GM03348 (cell line): ENCODE measurements around the gene CRIP2.
A peak's percentile ranks its signal among the peaks of the same experiment; 100 is the strongest.

ENCODE experiments used
- DNase-seq: peaks from one replicate; pipeline ENCODE4 v3.0.0; 2012; ENCODE audit warnings: low spot score

Gene CRIP2

DNA sequence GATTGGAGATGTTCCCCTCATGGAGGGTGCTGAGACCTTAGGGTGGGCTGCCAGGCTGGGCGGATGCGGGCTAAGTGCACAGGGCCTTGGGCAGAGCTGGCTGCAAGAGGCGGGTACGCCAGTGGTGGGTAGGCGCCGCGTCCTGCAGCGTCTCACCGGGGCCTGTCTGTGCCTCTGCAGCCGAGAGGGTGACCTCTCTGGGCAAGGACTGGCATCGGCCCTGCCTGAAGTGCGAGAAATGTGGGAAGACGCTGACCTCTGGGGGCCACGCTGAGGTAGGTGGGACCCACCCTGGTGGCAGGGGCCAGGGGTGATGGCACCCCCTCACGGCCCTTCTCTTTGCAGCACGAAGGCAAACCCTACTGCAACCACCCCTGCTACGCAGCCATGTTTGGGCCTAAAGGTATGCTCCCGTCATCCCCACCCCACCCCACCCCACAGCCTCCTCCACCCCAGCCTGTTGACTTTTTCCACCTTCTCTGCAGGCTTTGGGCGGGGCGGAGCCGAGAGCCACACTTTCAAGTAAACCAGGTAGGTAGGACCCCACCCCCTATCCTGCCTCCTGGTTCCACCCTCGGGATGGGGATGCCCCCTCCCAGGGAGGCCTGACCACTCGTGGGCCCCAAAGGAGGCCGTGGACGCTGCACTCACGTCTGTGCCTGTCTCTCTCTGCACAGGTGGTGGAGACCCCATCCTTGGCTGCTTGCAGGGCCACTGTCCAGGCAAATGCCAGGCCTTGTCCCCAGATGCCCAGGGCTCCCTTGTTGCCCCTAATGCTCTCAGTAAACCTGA is 13.6 kb downstream of the CRIP2 start:
- DNase-seq, result no peak

- DNase-seq, result no peak
Measured at GRCh38 chr14:105488781-105489541, 14.3 kb downstream of the CRIP2 start.

DNA sequence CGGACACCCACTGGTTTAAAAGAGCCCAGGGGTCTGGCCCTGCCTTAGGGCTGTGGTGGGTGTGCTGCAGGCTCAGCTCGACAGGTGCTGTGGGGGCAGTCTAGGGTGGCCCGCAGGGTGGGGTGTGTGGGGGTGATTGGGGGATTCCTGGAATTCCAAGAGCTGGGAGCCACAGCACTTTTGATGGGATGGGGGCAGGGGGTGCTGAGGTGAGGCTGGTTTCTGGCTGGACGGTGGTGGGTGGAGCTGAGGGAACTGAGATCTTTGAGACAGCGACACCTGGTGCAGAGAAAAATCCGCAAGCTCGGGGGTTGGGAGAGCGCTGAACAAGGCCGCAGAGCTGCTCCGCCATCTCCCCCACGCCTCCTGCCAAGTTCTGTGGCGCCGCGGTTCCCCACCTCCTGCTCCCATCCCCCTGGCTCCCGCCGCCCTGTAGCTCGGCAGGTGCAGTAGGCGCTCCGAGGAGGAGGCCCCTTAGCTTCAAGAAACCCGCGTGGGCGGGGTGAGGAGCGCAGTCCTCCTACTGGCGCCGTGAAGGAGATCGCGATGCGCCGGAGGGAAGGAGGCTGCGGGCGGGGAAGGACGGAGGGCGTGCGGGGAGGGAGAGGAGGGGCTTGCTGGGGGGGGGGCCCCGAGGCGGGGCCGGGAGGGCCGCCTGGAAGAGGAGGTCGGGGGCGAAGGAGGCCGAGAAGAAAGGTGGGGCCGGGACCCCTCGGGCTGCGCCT is 15.1 kb downstream of the CRIP2 start:
- DNase-seq, result peak; percentile 71

DNA sequence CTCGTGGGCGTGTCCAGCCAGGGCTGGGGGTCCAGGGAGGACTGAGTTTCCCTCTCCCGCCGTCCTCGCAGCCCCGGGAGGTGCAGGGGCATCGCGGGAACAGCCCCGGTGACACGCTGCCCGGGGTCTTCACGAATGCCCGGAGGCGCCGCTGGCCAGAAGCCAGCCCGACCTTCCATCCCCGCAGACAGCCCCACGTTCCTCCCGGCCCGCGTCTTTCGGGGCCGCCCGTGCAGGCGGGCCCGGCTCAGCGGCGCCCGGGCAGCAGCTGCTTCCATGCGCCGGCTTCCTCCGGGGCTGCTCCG is 15.6 kb downstream of the CRIP2 start:
- DNase-seq, result no peak

GRCh38 chr14:105490572-105491365 is 16.1 kb downstream of the CRIP2 start, which contains the start of gene TEDC1:
TSS of gene TEDC1 (plus strand) at chr14:105491246. CDS start at chr14:105491376, 130 bp downstream.
- DNase-seq, result peak; percentile 100

- DNase-seq, result peak; percentile 86
Measured at GRCh38 chr14:105491366-105491973, 16.8 kb downstream of the CRIP2 start.

DNA sequence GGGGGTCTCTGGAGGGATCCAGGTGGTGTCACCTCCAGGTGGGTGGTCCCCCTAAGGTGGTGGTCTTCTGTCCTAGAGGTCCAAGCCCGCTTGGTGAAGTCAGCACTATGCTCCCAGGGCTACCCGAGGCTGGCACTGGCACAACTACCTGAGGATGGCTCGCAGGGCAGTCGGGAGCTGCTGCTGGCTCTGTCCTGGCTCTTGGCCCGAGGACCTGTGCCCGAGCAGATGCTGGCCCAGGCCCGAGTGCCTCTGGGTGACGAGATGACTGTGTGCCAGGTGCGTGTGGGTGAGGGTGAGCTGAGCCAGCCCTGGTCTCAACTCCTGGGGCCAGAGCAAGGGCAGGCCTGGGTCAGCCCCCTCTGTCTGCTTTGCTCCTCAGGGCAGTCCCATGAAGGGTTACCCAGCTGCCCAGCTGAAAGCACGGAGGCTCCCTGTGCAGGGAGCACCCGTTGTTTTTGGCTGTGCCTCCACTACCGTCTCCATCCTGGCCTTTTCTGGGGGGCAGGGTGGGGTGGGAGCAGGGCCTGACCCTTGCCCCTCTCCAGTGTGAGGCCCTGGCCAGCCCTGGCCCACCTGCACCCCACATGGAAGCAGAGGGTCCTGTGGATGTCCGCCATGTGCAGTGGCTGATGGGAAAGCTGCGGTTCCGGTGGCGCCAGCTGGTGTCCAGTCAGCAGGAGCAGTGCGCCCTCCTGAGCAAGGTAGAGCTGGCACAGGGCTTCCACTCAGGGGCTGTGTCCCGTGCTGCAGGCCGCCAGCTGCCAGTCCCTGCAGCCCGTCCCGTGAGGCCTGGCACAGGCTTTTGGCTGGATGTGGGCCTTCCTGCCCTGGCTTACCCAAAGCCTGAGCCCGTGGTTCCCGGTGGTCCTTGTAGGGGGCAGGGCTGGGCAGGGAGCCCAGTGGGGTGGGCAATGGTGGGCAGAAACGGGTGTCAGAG is 17.7 kb downstream of the CRIP2 start:
- no peak for DNase-seq

DNA sequence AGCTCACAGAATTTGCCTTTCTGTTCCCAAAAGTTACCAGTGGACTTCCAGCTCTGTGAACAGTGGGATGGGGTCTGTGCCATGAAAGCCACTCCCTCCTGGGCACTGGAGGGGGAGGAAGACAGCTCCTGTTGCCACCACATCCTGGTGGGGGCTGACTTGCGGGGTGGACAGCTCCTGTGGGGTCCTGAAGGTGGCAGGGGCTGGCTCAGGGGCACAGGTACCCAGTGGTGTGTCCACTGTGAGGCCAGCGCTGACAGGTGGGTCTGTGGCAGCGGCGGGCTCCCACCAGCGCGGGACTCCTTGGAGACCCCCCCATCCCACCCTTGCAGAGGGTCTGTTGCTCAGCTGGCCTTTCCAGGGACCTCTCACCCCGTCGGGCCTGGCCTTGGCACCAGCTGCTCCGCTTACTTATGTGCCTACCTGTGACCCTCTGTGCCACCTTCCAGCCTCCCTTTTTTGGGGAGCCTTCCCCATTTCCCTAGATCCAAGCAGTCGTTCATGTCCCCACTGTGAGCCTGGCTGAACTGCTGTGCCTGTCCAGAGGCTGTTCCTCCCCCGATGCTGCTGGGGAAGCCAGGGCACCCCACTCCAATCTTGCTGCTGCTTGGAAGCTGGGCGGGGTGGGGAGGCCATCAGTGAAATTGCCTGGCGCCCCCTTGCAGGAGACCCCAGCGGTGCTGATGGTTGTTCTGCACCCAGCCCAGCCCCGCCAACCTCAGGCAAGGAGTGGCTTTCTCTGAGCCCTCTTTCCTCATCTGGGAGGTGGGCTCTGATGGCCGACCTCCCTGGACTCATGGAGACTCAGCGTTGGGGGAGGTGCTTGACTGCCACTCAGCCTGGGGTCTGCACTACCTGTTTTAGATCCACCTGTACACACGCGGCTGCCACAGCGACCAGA is 18.6 kb downstream of the CRIP2 start:
- no peak for DNase-seq

DNA sequence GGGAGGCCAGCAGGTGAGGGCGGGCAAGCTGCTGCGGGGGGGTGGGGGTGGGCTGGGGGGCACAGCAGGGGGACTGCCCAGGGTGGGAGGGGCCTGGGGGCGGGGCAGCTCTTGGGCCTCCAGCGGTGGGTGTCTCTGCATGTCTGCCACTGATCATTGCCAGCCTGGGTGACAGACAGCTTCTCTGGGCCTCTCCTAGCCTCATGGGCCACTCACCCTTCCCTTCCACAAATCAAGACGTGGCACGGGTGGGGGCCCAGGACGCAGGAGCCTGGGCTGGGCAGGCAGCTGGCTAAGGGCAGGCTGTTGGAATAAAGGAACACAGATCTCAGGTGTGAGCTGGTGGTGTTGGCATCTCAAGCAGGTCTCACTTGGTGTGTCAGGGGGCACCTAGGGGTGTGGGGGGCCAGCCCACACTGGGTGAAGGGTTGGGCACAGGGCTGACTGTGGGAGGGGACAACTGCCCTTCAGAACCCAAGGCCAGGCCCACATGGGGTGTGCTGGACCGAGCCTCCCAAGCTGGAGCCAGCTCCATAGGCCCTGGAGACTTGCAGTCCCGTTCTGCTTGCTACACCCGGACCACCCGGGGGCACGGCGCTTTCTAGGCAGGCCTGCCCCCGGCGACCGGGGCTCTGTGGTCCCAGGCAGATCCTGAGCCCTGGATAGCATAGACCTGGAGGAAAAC is 19.4 kb downstream of the CRIP2 start:
- DNase-seq, result no peak

DNA sequence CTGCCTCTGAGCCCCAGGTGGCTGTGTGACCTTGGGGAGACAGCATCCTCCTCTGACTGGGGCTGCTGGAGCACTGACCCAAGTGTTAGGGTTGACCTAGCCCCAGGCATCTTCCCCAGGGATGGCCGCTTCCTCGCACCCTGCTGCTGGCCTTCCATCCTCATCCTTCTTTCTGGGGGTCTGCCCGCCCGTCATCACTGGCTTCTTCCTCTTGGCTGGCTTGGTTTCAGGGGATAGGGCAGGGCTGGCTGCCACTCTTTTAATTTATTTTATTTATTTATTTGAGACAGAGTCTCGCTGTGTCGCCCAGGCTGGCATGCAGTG is 19.9 kb downstream of the CRIP2 start:
- DNase-seq, result no peak

DNA sequence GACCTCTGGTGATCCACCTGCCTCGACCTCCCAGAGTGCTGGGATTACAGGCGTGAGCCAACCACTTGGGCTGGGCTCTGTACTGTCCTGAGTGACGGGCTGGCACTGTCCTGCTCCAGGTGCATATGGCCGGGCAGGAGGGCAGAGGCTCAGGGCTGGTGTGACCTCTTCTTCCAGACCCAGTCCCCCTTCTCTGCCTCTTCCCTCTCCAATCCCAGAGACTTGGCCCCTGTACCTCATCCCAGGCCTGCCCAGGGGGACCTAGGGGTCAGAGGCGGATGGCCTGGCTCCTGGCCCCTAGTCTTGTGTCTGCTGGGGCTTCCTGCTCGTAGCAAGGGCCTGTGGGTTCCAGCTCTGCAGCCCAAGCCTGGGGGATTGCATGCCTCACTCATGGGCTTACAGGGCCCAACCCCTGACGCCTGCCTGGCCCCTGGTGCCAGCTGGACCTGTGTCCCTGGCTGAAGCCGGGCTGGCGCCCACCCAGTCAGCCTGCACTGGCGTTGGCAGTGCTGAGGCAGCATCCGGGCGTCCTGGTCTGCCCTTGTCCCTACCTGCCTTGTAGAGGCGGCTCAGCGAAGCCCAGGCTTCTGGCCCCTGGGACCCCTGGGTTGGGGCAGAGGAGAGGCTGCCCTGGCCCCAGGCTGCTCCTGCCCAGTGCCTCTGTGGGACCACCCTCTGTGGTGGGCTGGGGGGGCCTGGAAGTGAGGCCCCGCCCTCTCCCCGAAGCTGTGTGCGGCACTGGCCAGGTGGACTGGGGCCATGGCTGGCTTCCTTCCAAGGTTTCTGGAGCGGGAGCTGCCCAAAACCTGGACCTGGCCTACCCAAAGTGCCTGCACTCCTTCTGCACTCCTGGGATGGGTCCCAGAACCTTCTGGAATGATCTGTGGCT is 20.7 kb downstream of the CRIP2 start:
- DNase-seq, result no peak

- no peak for DNase-seq
Measured at GRCh38 chr14:105495990-105496830, 21.6 kb downstream of the CRIP2 start.

DNA sequence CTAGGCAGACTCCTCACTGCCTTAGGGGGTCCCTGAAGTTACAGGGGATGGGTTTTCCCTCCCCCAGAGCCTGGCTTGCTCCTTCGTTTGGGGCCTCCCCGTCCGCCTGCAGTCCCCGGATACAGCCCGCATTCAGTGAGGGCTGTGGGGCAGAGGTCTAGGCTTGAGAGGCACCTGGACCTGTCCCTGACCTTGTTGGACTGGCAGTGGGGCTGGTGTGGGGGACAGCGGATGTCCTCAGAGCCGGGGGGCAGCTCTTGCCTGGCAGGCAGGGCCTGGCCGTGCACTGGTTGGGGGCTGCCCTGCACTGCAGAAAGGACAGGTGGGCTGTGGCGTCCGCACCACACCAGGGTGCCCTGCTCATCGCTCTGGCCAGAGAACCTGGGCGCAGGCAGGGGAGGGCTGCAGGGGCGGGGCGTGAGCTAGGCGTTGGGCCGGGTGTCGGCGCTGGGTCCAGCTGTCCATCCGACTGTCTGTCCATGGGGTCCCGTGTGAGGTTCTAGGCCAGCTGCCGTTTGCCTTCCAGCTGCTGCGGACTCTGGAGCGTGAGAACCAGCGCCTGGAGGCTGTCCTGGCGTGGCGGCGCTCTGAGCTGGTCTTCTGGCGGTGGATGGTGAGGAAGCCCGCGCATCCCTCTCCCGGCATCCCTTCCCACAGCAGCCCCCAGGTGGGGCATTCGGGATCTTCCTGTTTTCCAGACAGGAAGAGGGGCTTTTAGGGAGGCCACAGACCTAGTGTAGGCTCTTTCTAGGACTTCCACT is 22.4 kb downstream of the CRIP2 start:
- no peak for DNase-seq

DNA sequence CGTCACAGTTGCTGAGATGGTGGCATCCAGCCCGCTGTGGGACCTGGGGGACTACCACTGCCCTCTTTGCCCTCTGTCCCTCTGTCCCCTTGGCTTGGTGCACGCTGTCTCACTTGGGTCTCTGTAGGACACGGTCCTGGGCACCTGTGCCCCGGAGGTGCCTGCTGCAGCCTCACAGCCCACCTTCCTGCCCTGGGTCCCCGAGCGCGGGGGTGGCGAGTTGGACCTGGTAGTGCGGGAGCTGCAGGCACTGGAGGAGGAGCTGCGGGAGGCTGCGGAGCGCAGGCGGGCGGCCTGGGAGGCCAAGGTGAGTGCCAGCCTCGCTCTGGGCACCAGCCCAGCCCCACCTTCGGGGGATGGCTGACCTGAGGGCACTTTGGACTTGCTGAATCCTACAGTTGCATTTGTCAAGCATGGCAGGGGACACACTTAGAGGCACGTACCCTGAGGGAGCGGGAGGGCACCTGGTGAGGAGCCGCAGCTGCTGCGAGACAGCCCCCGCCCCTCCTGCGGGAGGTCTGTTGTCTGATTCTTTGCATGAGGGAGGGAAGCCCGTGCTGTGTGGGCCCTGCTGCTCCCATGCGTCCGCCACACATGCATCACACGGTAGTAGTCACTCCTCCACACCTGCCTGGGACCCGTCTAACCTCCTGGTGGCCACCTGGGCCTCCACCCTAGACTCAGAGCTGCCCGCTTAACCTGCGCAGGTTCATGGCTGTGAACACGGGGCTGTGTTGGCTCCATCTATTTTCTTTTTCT is 23.2 kb downstream of the CRIP2 start:
- DNase-seq, result no peak

DNA sequence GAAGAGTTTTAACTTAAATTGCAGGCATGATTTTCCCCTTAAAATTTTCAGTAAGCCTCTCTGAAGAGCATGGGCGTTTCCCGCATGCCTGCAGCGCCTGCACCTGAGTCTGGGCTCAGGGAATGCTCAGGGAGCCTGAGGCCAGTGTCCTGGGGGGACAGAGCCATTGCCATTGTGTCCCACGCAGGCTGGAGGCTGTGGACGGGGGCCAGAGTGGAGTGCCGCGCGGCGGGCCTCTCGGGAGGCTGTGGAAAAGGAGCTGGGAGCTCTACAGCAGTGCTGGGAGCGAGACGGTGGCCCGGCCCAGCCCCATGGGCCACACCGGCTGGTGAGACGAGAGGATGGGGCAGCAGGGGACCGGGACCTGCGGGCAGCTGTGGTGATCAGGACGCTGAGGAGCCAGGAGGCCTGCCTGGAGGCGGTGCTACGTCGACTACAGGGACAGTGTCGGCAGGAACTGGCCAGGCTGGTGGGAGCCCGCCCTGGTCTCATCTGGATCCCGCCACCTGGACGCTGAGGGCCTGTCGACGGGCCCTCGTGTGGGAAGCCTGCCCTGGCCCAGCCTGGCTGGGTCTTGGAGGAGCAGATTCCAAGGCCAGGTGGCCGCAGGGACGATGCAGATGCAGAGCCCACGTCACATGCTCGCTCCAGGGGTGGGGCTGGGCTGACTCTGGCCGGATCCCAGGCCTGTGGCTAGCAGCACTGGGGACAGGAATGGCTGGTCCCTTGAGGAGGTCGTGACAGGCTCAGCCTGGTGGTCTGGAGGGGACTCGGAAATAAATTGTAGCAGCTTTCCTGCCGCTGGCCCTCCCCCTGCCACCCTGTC is 24.0 kb downstream of the CRIP2 start:
- no peak for DNase-seq
